Measurements from ENCODE around the gene FLYWCH1.

FLYWCH1 gene

GRCh38 chr16:2970563-2970962, 58.8 kb downstream of the FLYWCH1 start:
- no peak for DNase-seq

GRCh38 chr16:2971134-2971984, 59.6 kb downstream of the FLYWCH1 start:
- DNase-seq: no peak

GRCh38 chr16:2971985-2972784, 60.5 kb downstream of the FLYWCH1 start:
- no peak for DNase-seq

- no peak for DNase-seq
Measured at GRCh38 chr16:2973093-2973492, 61.4 kb downstream of the FLYWCH1 start.

DNA sequence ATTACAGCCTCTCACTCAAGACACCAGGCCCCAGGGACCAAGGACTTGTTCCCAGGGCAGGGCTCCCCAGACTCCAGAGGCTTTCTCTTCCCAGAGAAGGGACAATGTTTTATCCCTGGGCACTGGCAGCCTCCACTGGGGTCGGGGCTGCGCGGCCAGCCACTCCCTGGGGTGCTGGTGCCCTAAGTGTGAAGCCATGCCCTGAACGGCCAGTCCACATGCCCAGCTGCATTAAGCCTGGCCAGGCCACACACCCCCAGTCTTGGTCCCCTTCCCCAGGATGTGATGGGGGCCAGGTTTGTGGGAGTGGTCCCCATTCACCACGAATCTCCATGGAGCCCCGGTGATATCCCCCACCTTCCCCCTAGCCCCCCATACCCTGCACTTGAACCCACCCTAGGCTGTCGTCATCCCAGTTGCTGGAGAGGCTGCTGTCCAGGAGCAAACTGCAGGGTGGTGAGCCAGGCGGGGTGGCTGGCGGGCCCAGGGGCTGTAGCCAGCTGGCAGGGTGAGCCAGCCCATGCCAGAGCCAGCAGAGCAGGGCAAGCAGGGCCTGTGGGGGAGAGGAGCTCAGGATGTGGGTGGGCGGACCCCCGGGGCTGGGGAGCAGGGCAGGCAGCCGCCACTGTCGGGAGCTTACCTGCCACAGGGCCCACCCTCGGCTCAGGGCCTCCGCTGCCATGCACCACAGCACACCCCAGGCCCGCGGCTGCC, 62.0 kb downstream of the FLYWCH1 start:
- DNase-seq: no peak

GRCh38 chr16:2974319-2975056, 62.8 kb downstream of the FLYWCH1 start:
- no peak for DNase-seq

GRCh38 chr16:2975161-2975795, 63.5 kb downstream of the FLYWCH1 start:
- DNase-seq: no peak

DNA sequence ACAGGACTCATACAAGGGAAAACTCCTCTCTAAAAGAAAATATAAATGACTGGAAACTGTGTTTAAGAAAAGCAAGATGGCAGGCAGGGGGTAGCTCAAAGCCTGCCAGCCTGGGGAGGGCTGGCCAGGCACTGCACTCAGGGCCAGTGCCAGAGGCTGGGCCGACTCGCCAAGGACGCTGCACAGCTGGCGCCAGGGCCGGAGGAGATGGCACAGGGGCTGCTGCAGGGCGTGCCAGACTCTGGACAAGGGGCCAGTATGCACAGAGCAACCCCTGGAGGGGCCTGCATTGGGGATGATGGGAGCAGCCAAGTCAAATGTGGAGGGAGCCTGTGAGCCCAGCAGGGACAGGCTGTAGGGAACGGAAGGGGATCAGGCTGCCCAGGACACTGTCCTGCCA, 64.5 kb downstream of the FLYWCH1 start:
- DNase-seq: no peak

DNA sequence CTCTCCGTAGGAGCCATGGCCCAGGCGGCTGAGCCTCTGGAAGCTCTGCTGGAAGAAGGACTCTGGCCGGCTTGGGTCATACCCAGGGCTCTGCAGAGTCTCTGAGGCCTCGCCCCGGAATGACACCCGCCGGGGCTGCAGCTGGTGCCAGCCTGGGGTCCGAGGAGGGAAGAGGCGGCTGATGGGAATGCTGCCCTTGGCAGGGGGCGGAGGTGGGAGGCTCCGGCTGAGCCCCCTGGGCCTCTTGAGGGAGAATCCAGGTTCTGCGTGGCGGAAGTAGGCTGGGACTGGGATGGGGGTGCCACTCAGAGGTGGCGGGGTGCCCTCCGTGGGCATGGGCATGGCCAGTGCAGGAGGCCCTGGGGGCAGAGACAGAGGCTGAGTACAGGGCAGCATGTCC, 64.9 kb downstream of the FLYWCH1 start:
- DNase-seq: no peak

DNA sequence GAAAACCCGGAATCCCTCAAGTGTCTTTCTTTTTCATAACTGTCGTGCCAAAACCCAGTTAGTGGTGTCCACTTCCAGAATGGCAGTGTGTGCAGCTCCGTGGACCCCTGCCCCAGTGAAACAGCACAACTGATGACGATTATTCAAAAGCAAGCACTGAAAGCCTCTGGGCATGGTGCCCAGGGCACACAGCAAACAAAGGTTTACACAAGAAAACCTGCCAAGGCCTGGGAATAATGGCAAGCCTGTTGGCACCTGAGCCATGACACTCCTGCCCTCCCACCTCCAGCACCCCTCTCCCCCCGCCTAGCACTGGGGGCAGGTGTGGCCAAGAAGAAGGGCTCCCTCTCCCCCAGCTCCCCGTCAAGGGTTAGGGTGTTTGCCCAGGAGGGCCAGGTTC, 65.7 kb downstream of the FLYWCH1 start:
- no peak for DNase-seq

GRCh38 chr16:2979669-2980226, 68.0 kb downstream of the FLYWCH1 start:
- DNase-seq: no peak

DNA sequence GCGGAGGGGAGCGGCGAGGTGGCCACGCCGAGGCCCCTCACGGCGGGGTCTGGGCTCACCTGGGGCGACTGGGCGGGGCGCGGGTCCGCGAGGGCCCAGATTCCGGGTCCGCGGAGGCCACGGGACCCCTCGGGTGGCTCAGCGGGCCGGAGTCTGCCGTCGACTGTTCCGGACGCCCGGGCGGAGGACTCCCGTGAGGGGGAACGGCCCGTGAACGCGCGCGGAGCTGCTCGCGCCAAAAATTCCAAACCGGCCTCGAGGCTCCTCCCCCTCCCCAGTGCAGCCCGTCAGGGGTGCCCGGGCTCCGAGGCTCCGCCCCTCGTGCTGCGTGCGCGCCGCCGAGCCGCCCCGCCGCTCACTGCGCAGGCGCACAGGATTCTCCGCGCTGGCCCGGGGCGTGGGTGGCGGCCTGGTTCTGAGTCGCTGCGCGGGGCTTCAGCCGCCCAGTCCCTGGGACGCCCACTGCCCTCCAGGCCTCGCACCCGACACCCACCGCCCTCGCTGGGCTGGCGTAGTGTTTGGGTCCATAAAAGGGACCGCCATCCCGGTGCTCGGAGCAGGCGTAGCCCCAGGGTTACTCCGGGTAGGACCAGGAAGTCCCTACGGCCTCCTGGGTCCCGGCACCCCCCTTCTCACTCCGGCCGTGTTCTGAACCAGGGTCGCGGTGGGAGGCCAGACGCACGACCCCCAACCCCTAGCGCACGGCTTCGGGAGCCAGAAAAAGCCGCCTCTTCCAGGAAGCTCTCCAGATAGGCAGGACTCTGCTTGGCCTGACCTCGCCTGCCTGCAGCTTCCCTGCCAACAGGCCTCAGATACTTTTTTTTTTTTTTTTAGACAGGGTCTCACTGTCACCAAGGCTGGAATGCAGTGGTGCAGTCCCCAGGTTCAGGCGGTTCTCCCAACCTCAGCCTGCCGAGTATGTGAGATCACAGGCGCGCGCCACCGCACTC, 68.8 kb downstream of the FLYWCH1 start, which contains the start of gene PKMYT1:
TSS of gene PKMYT1 (minus strand) at position 220 of the 950 bp plus-strand sequence. CDS start 789 bp downstream, outside the sequence.
- DNase-seq: peak; percentile 68

DNA sequence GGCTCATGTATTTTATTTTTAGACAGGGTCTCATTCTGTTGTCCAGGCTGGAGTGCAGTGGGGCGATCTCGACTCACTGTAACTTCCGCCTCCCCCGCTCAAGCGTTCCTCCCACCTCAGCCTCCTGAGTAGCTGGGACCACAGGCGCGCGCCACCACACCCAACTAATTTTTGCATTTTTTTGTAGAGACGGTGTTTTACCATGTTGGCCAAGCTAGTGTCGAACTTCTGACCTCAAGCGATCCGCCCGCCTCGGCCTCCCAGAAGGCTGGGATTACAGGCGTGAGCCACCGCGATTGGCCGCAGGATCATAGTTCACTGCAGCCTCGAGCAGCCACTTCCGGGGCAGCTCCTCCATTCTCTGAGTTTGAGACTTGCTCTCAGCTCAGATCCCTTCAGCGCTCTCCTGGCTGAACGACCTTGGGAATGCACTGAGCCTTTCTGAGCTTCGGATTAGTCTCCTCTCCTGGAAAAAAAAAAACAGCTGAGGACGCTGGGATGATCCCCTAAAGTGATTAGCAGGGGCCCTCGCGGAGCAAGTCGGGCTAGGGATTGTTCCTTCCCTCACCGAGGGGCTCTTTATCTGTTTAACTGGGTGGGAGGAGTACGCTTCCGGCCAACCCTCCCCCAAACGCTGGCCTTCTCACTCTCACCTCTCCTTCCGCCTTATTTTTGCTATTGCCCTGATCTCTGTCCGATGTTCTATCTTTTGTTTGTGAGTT, 69.6 kb downstream of the FLYWCH1 start:
- no peak for DNase-seq

- DNase-seq: no peak
Measured at GRCh38 chr16:2981899-2982250, 70.1 kb downstream of the FLYWCH1 start.

DNA sequence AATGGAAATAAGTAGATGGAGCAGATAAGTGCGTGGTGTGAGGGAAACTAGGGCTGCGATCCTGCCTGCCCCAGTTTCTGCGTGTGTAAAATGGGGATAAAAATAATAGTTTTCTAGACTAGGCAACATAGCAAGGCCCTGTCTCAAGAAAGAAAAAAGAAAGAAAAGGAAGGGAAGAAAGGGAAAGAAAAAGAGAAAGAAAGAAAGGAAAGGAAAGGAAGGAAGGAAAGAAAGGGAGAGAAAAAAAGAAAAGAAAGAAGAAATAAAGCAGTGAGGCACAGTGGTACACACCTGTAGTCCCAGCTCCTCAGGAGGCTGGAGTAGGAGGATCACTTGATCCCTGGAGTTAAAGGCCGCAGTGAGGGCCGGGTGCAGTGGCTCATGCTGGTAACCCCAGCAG, 70.7 kb downstream of the FLYWCH1 start:
- DNase-seq: no peak

DNA sequence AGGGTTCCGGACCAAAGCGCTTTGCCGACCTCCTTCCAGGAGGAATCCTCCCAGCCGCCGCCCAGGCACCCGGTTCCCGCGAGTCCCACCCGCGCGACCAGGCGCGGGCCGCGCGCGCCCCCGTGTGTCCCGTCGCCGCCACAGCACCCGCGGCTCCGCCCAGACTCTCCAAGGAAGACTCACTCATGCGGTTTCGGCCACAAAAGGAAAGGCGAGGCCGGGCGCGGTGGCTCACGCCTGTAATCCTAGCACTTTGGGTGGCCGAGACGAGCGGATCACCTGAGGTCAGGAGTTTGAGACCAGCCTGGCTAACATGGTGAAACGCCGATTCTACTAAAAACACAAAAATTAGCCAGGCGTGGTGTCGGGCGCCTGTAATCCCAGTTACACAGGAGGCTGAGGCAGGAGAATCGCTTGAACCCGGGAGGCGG, 72.0 kb downstream of the FLYWCH1 start:
- DNase-seq: peak; percentile 85

- DNase-seq: no peak
Measured at GRCh38 chr16:2985462-2985861, 73.7 kb downstream of the FLYWCH1 start.

- DNase-seq: no peak
Measured at GRCh38 chr16:2985893-2986355, 74.2 kb downstream of the FLYWCH1 start.

GRCh38 chr16:2986623-2987188, 75.0 kb downstream of the FLYWCH1 start:
- no peak for DNase-seq

Data from kidney glomerular epithelial cell (primary cell).